C4-2B (cell line): ENCODE data around the gene CPE.

Source experiments
- CTCF ChIP-seq: fragments of 450-650 bp; conservative IDR thresholded peaks from 2 replicates; pipeline ENCODE4 v1.5.1; 2017; ENCODE audit warnings: mild to moderate bottlenecking
- ZFX ChIP-seq: fragments of 450-650 bp; IDR thresholded peaks from 2 replicates; pipeline ENCODE4 v1.6.1; 2017

GRCh38 chr4:165361810-165362209 lies 17.0 kb upstream of the CPE start:
- TF ChIP-seq CTCF (no peak), ZFX (no peak)
